HL-60 (cell line): ENCODE results near the gene STRADB.

Experiments
- DNase-seq, 2 experiments: peaks; one replicate each; pipeline ENCODE4 v3.0.0-alpha.2; 2010 to 2020; ENCODE audit warnings: low read depth in 1 of 2, low spot score in 1 of 2
- H3K27ac ChIP-seq: fragments of 250-450 bp; sonication (Bioruptor Pico); replicated peaks from 2 replicates; pipeline ENCODE4 v1.5.1; 2020; ENCODE audit warnings: mild to moderate bottlenecking, moderate library complexity
- H3K27me3 ChIP-seq: fragments of 250-450 bp; sonication (Bioruptor Pico); 2 replicates; pipeline ENCODE4 v1.5.1; 2021; ENCODE audit warnings: mild to moderate bottlenecking, moderate library complexity; ENCODE audit not compliant: insufficient read depth, poor library complexity, severe bottlenecking
- H3K4me3 ChIP-seq: replicated peaks from 2 replicates; pipeline ENCODE4 v1.5.1; 2011; ENCODE audit warnings: mild to moderate bottlenecking, control low read depth, low read length; ENCODE audit not compliant: insufficient read depth
- CTCF ChIP-seq: IDR thresholded peaks from one replicate; pipeline ENCODE4 v1.5.1; 2011; ENCODE audit warnings: low read length, control low read depth, inconsistent platforms; ENCODE audit not compliant: insufficient read depth
- GABPA ChIP-seq: IDR thresholded peaks from 2 replicates; pipeline ENCODE4 v1.6.1; 2012; ENCODE audit warnings: low read depth
- POLR2AphosphoS5 ChIP-seq: IDR thresholded peaks from 2 replicates; pipeline ENCODE4 v1.6.1; 2012; ENCODE audit warnings: low read depth
- REST ChIP-seq: IDR thresholded peaks from 2 replicates; pipeline ENCODE4 v1.6.1; 2012; ENCODE audit warnings: low read depth; ENCODE audit not compliant: insufficient replicate concordance
- SPI1 ChIP-seq: IDR thresholded peaks from 2 replicates; pipeline ENCODE4 v1.6.1; 2012; ENCODE audit warnings: low read depth, mild to moderate bottlenecking, borderline replicate concordance

STRADB gene

GRCh38 chr2:201450954-201451291 lies 617 bp upstream of the STRADB start:
- peak in 1 of 2 experiments; percentile 34 for DNase-seq
- no peak for TF ChIP-seq SPI1
- no peak for TF ChIP-seq REST
- TF ChIP-seq CTCF: no peak
- TF ChIP-seq GABPA: no peak
- no peak for TF ChIP-seq POLR2AphosphoS5
- Histone ChIP-seq H3K27me3 (no peaks in the 10 kb centered on the region), H3K27ac (peak overlapping the region; percentile 74), H3K4me3 (peak overlapping the region; percentile 98)

- DNase-seq: no peak
- Histone ChIP-seq H3K27ac (peak overlapping the region; percentile 73), H3K4me3 (peak overlapping the region; percentile 98), H3K27me3 (no peaks in the 10 kb centered on the region)
- TF ChIP-seq SPI1 (no peak), REST (no peak), CTCF (no peak), POLR2AphosphoS5 (no peak), GABPA (no peak)
Observed at GRCh38 chr2:201452058-201452921, 750 bp downstream of the STRADB start.

- Histone ChIP-seq H3K27ac (no peak overlapping the region), H3K27me3 (no peaks in the 10 kb centered on the region), H3K4me3 (no peak overlapping the region)
- TF ChIP-seq REST: no peak
- TF ChIP-seq GABPA: no peak
- TF ChIP-seq CTCF: no peak
- TF ChIP-seq SPI1: no peak
- no peak for TF ChIP-seq POLR2AphosphoS5
- no peak for DNase-seq
Observed at GRCh38 chr2:201452922-201453643, 1.5 kb downstream of the STRADB start.
